Suprapubic skin (tissue), 4 donors: ENCODE results near the gene EIPR1. TPM values are rescaled to one million over a fixed set of nuclear protein-coding genes. Genes with fewer than 3 reads are reported as not detected.

Experiments used
- DNase-seq, 2 donors: peaks; one replicate each; pipeline ENCODE4 v3.0.0-alpha.2; 2019; ENCODE audit warnings: low spot score in 2 of 2
- H3K27ac ChIP-seq: fragments of 200-600 bp; sonication (generic); one replicate; pipeline ENCODE4 v1.5.1; 2019
- H3K27me3 ChIP-seq: fragments of 200-600 bp; sonication (generic); one replicate; pipeline ENCODE4 v1.5.1; 2019
- H3K36me3 ChIP-seq: fragments of 200-600 bp; sonication (generic); one replicate; pipeline ENCODE4 v1.5.1; 2019
- H3K4me1 ChIP-seq: fragments of 200-600 bp; sonication (generic); one replicate; pipeline ENCODE4 v1.5.1; 2019
- H3K4me3 ChIP-seq: fragments of 200-600 bp; sonication (generic); one replicate; pipeline ENCODE4 v1.5.1; 2019; ENCODE audit warnings: mild to moderate bottlenecking
- H3K9me3 ChIP-seq: fragments of 200-600 bp; sonication (generic); one replicate; pipeline ENCODE4 v1.5.1; 2019
- EP300 ChIP-seq: sonication (generic); formaldehyde crosslinking; IDR thresholded peaks from one replicate; pipeline ENCODE4 v1.6.1; 2017; ENCODE audit warnings: antibody characterized with exemption
- POLR2A ChIP-seq, 2 donors: fragments of 450-650 bp; IDR thresholded peaks; one replicate each; pipeline ENCODE4 v1.6.1; 2017; ENCODE audit warnings: antibody characterized with exemption in 2 of 2, mild to moderate bottlenecking in 2 of 2, moderate library complexity in 2 of 2
- POLR2AphosphoS5 ChIP-seq, 3 donors: sonication (generic); formaldehyde crosslinking; IDR thresholded peaks; one replicate each; pipeline ENCODE4 v1.6.1; 2017; ENCODE audit warnings: antibody characterized with exemption in 3 of 3
- WGBS: methylation state at CpG from one replicate; pipeline ENCODE4 v1.1.5; 2018; 5-methylcytosine and 5-hydroxymethylcytosine counted together
- total RNA-seq, 4 donors: library from RNA; depleted of rRNA; stranded (reverse); fragments of >200 nt; gene quantifications; one replicate each; pipeline ENCODE4 v1.1.0, GENCODE V29; 2016
- TF ChIP-seq, protein P1 (sequence below), 2 donors: fragments of 200-600 bp in 1 of 2; fragments of 450-650 bp in 1 of 2; sonication (generic) in 1 of 2; IDR thresholded peaks; one replicate each; pipeline ENCODE4 v1.5.1; 2016 to 2019; ENCODE audit warnings: antibody characterized with exemption in 2 of 2, mild to moderate bottlenecking in 1 of 2, moderate library complexity in 1 of 2

The EIPR1 gene
- total RNA-seq, 4 donors from 2014 or later = 29.0 to 37.5 (median 30.7) TPM

DNA sequence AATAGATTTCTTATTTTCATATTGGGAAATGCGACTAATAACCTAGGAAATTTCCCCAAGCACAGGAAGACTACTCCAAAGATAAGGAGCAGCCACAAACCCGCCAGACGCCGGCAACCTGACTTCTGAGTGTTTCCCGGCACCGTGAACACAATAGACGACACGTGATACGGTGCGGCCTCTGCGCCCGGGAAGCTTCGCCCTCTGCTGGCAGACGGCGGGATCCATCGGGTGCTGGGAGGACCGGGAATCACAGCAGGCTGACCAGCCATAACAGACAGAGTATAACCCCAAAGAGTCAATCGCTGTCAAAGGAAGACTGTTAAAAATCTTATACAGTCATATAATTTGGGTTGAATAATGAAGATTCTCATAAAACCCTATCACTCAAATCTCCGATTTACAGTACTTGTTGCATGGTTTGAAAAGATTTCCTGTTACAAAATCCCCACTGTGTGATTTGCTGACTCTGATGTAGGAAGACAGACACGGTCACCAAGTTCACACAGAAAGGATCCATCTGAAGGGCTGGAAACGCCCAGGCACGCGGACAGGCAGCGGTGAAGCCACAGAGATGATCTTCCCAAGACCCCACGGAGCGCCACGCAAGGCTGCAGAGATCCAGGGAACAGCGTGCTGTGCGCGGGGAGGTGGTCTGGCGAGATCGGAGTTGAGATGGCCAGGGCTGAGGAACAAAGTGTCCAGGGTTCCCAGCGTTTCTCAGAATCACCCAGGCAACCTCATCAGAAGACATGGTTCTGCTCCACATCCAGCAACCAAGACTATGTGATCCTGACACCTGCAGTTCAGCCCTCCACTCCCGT is 73.8 kb downstream of the EIPR1 start:
- DNase-seq = peak; percentile 88 to 89
- Histone ChIP-seq H3K27me3 (no peaks in the 10 kb centered on the region), H3K36me3 (no peaks in the 10 kb centered on the region), H3K4me3 (peak overlapping the region; percentile 26), H3K4me1 (peaks cover 6% of the 10 kb centered on the region), H3K27ac (no peak overlapping the region), H3K9me3 (no peaks in the 10 kb centered on the region)
- WGBS = 39% methylated on average over 34 of the region's 34 CpGs
- TF ChIP-seq, protein P1, sequence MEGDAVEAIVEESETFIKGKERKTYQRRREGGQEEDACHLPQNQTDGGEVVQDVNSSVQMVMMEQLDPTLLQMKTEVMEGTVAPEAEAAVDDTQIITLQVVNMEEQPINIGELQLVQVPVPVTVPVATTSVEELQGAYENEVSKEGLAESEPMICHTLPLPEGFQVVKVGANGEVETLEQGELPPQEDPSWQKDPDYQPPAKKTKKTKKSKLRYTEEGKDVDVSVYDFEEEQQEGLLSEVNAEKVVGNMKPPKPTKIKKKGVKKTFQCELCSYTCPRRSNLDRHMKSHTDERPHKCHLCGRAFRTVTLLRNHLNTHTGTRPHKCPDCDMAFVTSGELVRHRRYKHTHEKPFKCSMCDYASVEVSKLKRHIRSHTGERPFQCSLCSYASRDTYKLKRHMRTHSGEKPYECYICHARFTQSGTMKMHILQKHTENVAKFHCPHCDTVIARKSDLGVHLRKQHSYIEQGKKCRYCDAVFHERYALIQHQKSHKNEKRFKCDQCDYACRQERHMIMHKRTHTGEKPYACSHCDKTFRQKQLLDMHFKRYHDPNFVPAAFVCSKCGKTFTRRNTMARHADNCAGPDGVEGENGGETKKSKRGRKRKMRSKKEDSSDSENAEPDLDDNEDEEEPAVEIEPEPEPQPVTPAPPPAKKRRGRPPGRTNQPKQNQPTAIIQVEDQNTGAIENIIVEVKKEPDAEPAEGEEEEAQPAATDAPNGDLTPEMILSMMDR (IDR thresholded peaks at IDR 0.05) = peak; percentile 86 to 94
- TF ChIP-seq EP300 = no peak

DNA sequence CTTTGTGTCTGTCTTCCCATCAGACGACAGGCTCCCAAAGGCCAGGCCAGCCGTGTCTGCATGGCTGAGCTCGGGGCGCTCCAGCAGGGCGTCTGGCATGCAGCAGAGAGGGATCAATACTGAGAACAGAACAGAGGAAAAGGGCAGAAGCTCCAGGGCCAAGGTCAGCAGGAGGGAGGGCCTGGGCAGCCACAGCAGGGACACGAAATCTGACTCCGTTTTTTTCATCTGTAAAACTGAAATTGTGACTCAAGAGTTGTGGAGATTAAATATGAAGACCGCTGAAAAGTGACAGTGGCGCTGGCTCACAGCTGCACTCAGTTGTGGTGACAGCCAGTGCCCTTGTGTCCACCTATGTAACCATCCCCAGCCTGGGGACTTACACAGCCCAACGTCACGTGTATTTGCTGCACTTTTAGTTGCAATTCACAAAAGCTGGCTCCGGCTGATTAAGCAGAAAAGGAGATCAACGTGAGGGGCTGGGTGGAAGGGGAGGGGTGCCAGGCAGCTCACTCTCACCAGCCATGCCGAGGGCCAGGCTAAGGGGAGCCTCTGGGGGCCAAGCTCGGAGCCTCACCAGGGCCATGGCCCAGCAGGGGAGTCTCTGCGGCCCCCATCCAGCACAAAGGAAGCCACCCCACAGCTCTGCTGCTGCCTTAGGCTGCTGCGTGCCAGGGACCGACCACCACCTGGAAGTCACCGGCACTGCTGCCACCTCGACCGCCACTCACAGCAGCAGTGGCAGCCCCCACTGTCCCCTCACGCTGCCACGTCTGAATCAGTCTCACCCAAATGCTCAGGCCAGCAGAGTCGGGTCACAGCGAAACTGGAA is 74.7 kb downstream of the EIPR1 start:
- peaks cover 6% of the 10 kb centered on the region for H3K4me1 ChIP-seq
- H3K27ac ChIP-seq = no peak overlapping the region
- no peaks in the 10 kb centered on the region for H3K9me3 ChIP-seq
- peak overlapping the region; percentile 26 for H3K4me3 ChIP-seq
- TF ChIP-seq POLR2A (IDR thresholded peaks at IDR 0.05) (no peak), POLR2AphosphoS5 (IDR thresholded peaks at IDR 0.05) (no peak), EP300 (no peak)
- TF ChIP-seq, protein P1 (IDR thresholded peaks at IDR 0.05) = no peak
- WGBS = 71% methylated on average over 20 of the region's 25 CpGs
- no peaks in the 10 kb centered on the region for H3K27me3 ChIP-seq
- no peaks in the 10 kb centered on the region for H3K36me3 ChIP-seq
- DNase-seq = no peak

DNA sequence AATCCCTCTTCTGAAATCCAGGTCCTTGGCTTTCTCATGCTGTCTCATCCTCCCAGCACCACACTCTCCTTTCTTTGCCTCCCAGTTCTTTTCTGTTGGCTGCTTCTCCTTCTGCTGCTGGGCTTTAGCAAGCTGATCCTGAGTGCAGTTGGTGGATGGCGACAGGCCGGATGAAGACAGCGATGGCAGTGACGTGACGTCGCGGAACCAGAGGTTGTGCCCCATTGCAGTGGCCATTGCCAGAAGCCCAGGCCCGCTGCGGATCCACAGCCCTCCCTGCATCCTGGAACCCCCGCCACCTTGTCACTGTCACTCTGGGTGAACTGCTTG is 75.2 kb downstream of the EIPR1 start:
- Histone ChIP-seq H3K4me1 (peaks cover 6% of the 10 kb centered on the region), H3K4me3 (no peak overlapping the region), H3K36me3 (no peaks in the 10 kb centered on the region), H3K9me3 (no peaks in the 10 kb centered on the region), H3K27me3 (no peaks in the 10 kb centered on the region), H3K27ac (no peak overlapping the region)
- 94% methylated on average over 10 of the region's 10 CpGs for WGBS
- DNase-seq = no peak
- TF ChIP-seq EP300 = no peak
- no peak for TF ChIP-seq POLR2AphosphoS5 (IDR thresholded peaks at IDR 0.05)
- no peak for TF ChIP-seq POLR2A (IDR thresholded peaks at IDR 0.05)
- TF ChIP-seq, protein P1 (IDR thresholded peaks at IDR 0.05) = no peak

DNA sequence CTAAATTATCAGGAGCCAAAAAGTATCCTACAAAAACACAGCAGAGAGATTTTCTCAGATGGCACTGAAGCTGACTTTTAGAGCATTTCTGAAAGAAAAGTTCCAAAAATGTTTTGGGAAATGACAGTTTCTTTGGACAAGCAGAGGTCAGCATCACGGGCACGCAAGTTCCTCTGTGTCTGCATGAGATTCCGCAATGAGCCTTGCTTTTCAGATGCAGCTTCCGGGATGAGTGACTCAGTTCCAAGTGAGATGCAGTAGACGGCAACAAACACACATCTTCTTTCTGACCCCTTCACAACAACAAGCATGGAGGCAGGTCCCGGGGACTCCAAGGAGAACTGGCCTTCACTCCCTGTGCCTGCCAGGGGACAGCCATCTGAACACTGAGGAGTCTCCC is 76.6 kb downstream of the EIPR1 start:
- Histone ChIP-seq H3K27ac (no peak overlapping the region), H3K4me1 (peaks cover 6% of the 10 kb centered on the region), H3K9me3 (no peaks in the 10 kb centered on the region), H3K4me3 (no peak overlapping the region), H3K27me3 (no peaks in the 10 kb centered on the region), H3K36me3 (no peaks in the 10 kb centered on the region)
- WGBS = 93% methylated on average over 6 of the region's 6 CpGs
- DNase-seq = no peak
- TF ChIP-seq, protein P1 (IDR thresholded peaks at IDR 0.05) = no peak
- TF ChIP-seq EP300 (no peak), POLR2A (IDR thresholded peaks at IDR 0.05) (no peak), POLR2AphosphoS5 (IDR thresholded peaks at IDR 0.05) (no peak)
